Stimulated activated CD4-positive, alpha-beta T cell treated with anti-CD3 and anti-CD28 coated beads, TNF-alpha, amount 100 ng/mL, for 24 hours (primary cell): ENCODE data around the gene ZBTB22.
A peak's percentile ranks its signal among the peaks of the same experiment; 100 is the strongest.
"Not testable (repeated sequence)": the region's sequence is repeated elsewhere in the genome, so short reads cannot be mapped to it uniquely, and the experiment has no call there.

Experiments used
- DNase-seq, 3 experiments: peaks; one replicate each; pipeline ENCODE4 v3.0.0-alpha.2; 2020; ENCODE audit warnings: low read depth in 3 of 3

The ZBTB22 gene

GRCh38 chr6:33317669-33318425 lies at the start of gene ZBTB22:
ZBTB22 (minus strand) TSS chr6:33317744; CDS start chr6:33316916, 828 bp downstream.
- peak; percentile 88 to 96 (median 92) for DNase-seq

- no peak for DNase-seq
Measured at GRCh38 chr6:33367009-33367714, 49.6 kb upstream of the ZBTB22 start.

- not testable (repeated sequence) for DNase-seq
Measured at GRCh38 chr6:33365206-33365971, 47.8 kb upstream of the ZBTB22 start.

- DNase-seq: not testable (repeated sequence)
Measured at GRCh38 chr6:33364475-33365205, 47.1 kb upstream of the ZBTB22 start.

GRCh38 chr6:33363486-33363885 lies 45.9 kb upstream of the ZBTB22 start:
- not testable (repeated sequence) for DNase-seq

- DNase-seq: no peak
Measured at GRCh38 chr6:33359331-33359730, 41.8 kb upstream of the ZBTB22 start.

GRCh38 chr6:33357160-33357871 lies 39.8 kb upstream of the ZBTB22 start:
- not testable (repeated sequence) for DNase-seq

- DNase-seq: no peak
Measured at GRCh38 chr6:33356295-33356694, 38.8 kb upstream of the ZBTB22 start.

GRCh38 chr6:33355860-33356259 lies 38.3 kb upstream of the ZBTB22 start:
- not testable (repeated sequence) for DNase-seq

- DNase-seq: no peak
Measured at GRCh38 chr6:33347816-33348215, 30.3 kb upstream of the ZBTB22 start.

- DNase-seq: not testable (repeated sequence)
Measured at GRCh38 chr6:33346972-33347371, 29.4 kb upstream of the ZBTB22 start.

- peak in 2 of 3 experiments; percentile 33 to 46 for DNase-seq
Measured at GRCh38 chr6:33344701-33345697, 27.5 kb upstream of the ZBTB22 start.

- DNase-seq: no peak
Measured at GRCh38 chr6:33343953-33344611, 26.5 kb upstream of the ZBTB22 start.

- not testable (repeated sequence) for DNase-seq
Measured at GRCh38 chr6:33343606-33343952, 26.0 kb upstream of the ZBTB22 start.

- DNase-seq: no peak
Measured at GRCh38 chr6:33339193-33339592, 21.6 kb upstream of the ZBTB22 start.

- DNase-seq: no peak
Measured at GRCh38 chr6:33336495-33336894, 19.0 kb upstream of the ZBTB22 start.

- DNase-seq: no peak
Measured at GRCh38 chr6:33335916-33336315, 18.4 kb upstream of the ZBTB22 start.

GRCh38 chr6:33333666-33334065 lies 16.1 kb upstream of the ZBTB22 start:
- DNase-seq: no peak

- no peak for DNase-seq
Measured at GRCh38 chr6:33330736-33331135, 13.2 kb upstream of the ZBTB22 start.
